Right kidney (tissue), 1 donor: ENCODE measurements around the gene GRIA4.

Source experiments
- DNase-seq: peaks from one replicate; pipeline ENCODE4 v3.0.0-alpha.2; 2016

Gene GRIA4

GRCh38 chr11:106014035-106014434, 404.2 kb downstream of the GRIA4 start:
- no peak for DNase-seq

GRCh38 chr11:106014620-106015019, 404.7 kb downstream of the GRIA4 start:
- no peak for DNase-seq

- DNase-seq = no peak
Observed at GRCh38 chr11:106015066-106015465, 405.2 kb downstream of the GRIA4 start.

- no peak for DNase-seq
Observed at GRCh38 chr11:106017093-106017492, 407.2 kb downstream of the GRIA4 start.

- DNase-seq = no peak
Observed at GRCh38 chr11:106021181-106021966, 411.5 kb downstream of the GRIA4 start.

- peak; percentile 94 for DNase-seq
Observed at GRCh38 chr11:106021967-106022794, 412.3 kb downstream of the GRIA4 start, which contains the start of gene MSANTD4. MSANTD4 (minus strand) TSS chr11:106022240; CDS start chr11:106010917, 11,323 bp downstream.

- DNase-seq = no peak
Observed at GRCh38 chr11:106022795-106023275, 413.0 kb downstream of the GRIA4 start.

- DNase-seq = no peak
Observed at GRCh38 chr11:106030609-106031008, 420.7 kb downstream of the GRIA4 start.

GRCh38 chr11:106031202-106031810, 421.4 kb downstream of the GRIA4 start:
- DNase-seq = no peak
